GM23338 (cell line): ENCODE data around the gene ACADVL. TPM values are rescaled to one million over a fixed set of nuclear protein-coding genes. Genes with fewer than 3 reads are reported as not detected.

Experiments used
- ATAC-seq: fragments of 200-7000 bp; cut with Tn5 transposase; 3 replicates; pipeline ENCODE4 v1.9.1; 2020
- DNase-seq: peaks from one replicate; pipeline ENCODE4 v3.0.0-alpha.2; 2015; ENCODE audit warnings: low spot score
- H2AFZ ChIP-seq: fragments of 200-600 bp; sonication (generic); 2 replicates; pipeline ENCODE4 v1.8.0; 2016; ENCODE audit warnings: antibody characterized with exemption, mild to moderate bottlenecking, moderate library complexity
- H3F3A ChIP-seq: fragments of 200-600 bp; sonication (generic); replicated peaks from 2 replicates; pipeline ENCODE4 v1.8.0; 2017; ENCODE audit warnings: antibody characterized with exemption, mixed run types, low read depth
- H3K27ac ChIP-seq: fragments of 200-600 bp; sonication (generic); 2 replicates; pipeline ENCODE4 v1.6.1; 2016; ENCODE audit warnings: low read depth
- H3K27me3 ChIP-seq: fragments of 200-600 bp; sonication (generic); 2 replicates; pipeline ENCODE4 v1.8.0; 2016; ENCODE audit warnings: mild to moderate bottlenecking, mixed run types, moderate library complexity; ENCODE audit not compliant: insufficient read depth
- H3K36me3 ChIP-seq: fragments of 200-600 bp; sonication (generic); 2 replicates; pipeline ENCODE4 v1.8.0; 2016; ENCODE audit warnings: mild to moderate bottlenecking; ENCODE audit not compliant: insufficient read depth
- H3K4me1 ChIP-seq: fragments of 200-600 bp; sonication (generic); 2 replicates; pipeline ENCODE4 v1.8.0; 2016; ENCODE audit warnings: mild to moderate bottlenecking, moderate library complexity; ENCODE audit not compliant: insufficient read depth
- H3K4me2 ChIP-seq: fragments of 200-600 bp; sonication (generic); 2 replicates; pipeline ENCODE4 v1.7.1; 2017; ENCODE audit warnings: mixed run types
- H3K4me3 ChIP-seq: fragments of 200-600 bp; sonication (generic); 2 replicates; pipeline ENCODE4 v1.6.1; 2016; ENCODE audit warnings: mixed run types
- H3K79me2 ChIP-seq: fragments of 200-600 bp; sonication (generic); replicated peaks from 2 replicates; pipeline ENCODE4 v1.8.0; 2017; ENCODE audit warnings: mild to moderate bottlenecking; ENCODE audit not compliant: insufficient read depth
- H3K9me2 ChIP-seq: fragments of 200-600 bp; sonication (generic); 2 replicates; pipeline ENCODE4 v1.8.0; 2017; ENCODE audit not compliant: insufficient read depth
- H4K20me1 ChIP-seq: fragments of 200-600 bp; sonication (generic); replicated peaks from 2 replicates; pipeline ENCODE4 v1.8.0; 2017; ENCODE audit warnings: mild to moderate bottlenecking; ENCODE audit not compliant: insufficient read depth
- H3K27ac Mint-ChIP-seq: 2 replicates; pipeline ENCODE4 v1.8.0; 2020; ENCODE audit warnings: inconsistent platforms, mild to moderate bottlenecking, moderate library complexity, mixed read lengths
- H3K27me3 Mint-ChIP-seq: 3 replicates; pipeline ENCODE4 v1.8.0; 2022; ENCODE audit warnings: low read depth, mild to moderate bottlenecking, moderate library complexity, mixed read lengths, inconsistent platforms; ENCODE audit not compliant: insufficient read depth, poor library complexity
- H3K36me3 Mint-ChIP-seq: 3 replicates; pipeline ENCODE4 v1.8.0; 2021; ENCODE audit warnings: low read depth, mild to moderate bottlenecking, inconsistent platforms, moderate library complexity, mixed read lengths
- H3K4me1 Mint-ChIP-seq: 3 replicates; pipeline ENCODE4 v1.8.0; 2020; ENCODE audit warnings: mild to moderate bottlenecking, inconsistent platforms, mixed read lengths
- H3K4me3 Mint-ChIP-seq: 3 replicates; pipeline ENCODE4 v1.8.0; 2021; ENCODE audit warnings: moderate library complexity, mild to moderate bottlenecking, inconsistent platforms, mixed read lengths
- H3K9me3 Mint-ChIP-seq: 3 replicates; pipeline ENCODE4 v1.8.0; 2020; ENCODE audit warnings: moderate library complexity, mild to moderate bottlenecking, inconsistent platforms, mixed read lengths
- CREB1 ChIP-seq: fragments of 250-450 bp; sonication (Bioruptor Pico); IDR thresholded peaks from 2 replicates; pipeline ENCODE4 v1.5.0; 2020; ENCODE audit warnings: low read depth, mild to moderate bottlenecking, moderate library complexity
- EZH2 ChIP-seq: fragments of 200-600 bp; sonication (generic); IDR thresholded peaks from one replicate; pipeline ENCODE4 v1.8.0; 2017; ENCODE audit warnings: antibody characterized with exemption, mild to moderate bottlenecking, low read depth; ENCODE audit not compliant: unreplicated experiment
- EZH2phosphoT487 ChIP-seq: fragments of 200-600 bp; sonication (generic); IDR thresholded peaks from one replicate; pipeline ENCODE4 v1.8.1; 2018; ENCODE audit warnings: antibody characterized with exemption; ENCODE audit not compliant: unreplicated experiment
- JUNB ChIP-seq: IDR thresholded peaks from one replicate; pipeline ENCODE4 v1.6.1; 2016; ENCODE audit warnings: antibody characterized with exemption; ENCODE audit not compliant: unreplicated experiment
- NANOG ChIP-seq: IDR thresholded peaks from 2 replicates; pipeline ENCODE4 v1.6.1; 2016; ENCODE audit warnings: antibody characterized with exemption, borderline replicate concordance
- POLR2AphosphoS5 ChIP-seq: IDR thresholded peaks from 2 replicates; pipeline ENCODE4 v1.6.1; 2016; ENCODE audit warnings: antibody characterized with exemption, low read depth
- STAT1 ChIP-seq: IDR thresholded peaks from one replicate; pipeline ENCODE4 v1.6.1; 2016; ENCODE audit warnings: antibody characterized with exemption; ENCODE audit not compliant: unreplicated experiment
- ZNF114 ChIP-seq: fragments of 250-450 bp; sonication (Bioruptor Pico); IDR thresholded peaks from 2 replicates; pipeline ENCODE4 v1.5.0; 2020; ENCODE audit warnings: mild to moderate bottlenecking, moderate library complexity
- polyA plus RNA-seq: library from polyadenylated mRNA; unstranded; fragments of >200 nt; fragmentation: Nextera tagmentation; extraction: Ambion mirVana; gene quantifications from 2 replicates; pipeline ENCODE4 v1.2.1, GENCODE V29; 2016
- total RNA-seq: library from RNA; depleted of rRNA; stranded (reverse); fragments of >200 nt; shearing (Covaris generic); gene quantifications from 2 replicates; pipeline ENCODE4 v1.2.3, GENCODE V29; 2014
- TF ChIP-seq, protein P1 (sequence below), 2 experiments: fragments of 200-600 bp in 1 of 2; sonication (generic) in 1 of 2; conservative IDR thresholded peaks; 2 replicates each; pipeline versions ENCODE4 v1.5.1 to v1.6.1; 2016 to 2017; ENCODE audit warnings: antibody characterized with exemption in 2 of 2, low read depth in 2 of 2, mild to moderate bottlenecking in 2 of 2, moderate library complexity in 1 of 2
- TF ChIP-seq, protein P2 (sequence below): fragments of 250-450 bp; sonication (Bioruptor Pico); IDR thresholded peaks from 2 replicates; pipeline ENCODE4 v1.5.0; 2020; ENCODE audit warnings: mild to moderate bottlenecking, moderate library complexity

ACADVL gene
- total and polyA plus RNA-seq, 2 experiments from 2014 or later: 152 to 156 TPM

GRCh38 chr17:7178973-7179316, 40.8 kb upstream of the ACADVL start:
- Histone ChIP-seq H2AFZ (no peak overlapping the region), H3K27ac (no peak overlapping the region), H3K4me1 (peaks cover 4% of the 10 kb centered on the region; the same call in 1 of the 2 replicates), H3K36me3 (no peaks in the 10 kb centered on the region), H3F3A (peaks cover 14% of the 10 kb centered on the region), H3K9me2 (no peaks in the 10 kb centered on the region), H3K79me2 (no peaks in the 10 kb centered on the region), H3K4me2 (no peak overlapping the region), H3K4me3 (no peak overlapping the region), H4K20me1 (no peaks in the 10 kb centered on the region), H3K27me3 (peaks cover 42% of the 10 kb centered on the region)
- no peak for TF ChIP-seq CREB1 (CRISPR knock-in tag)
- Mint-ChIP-seq H3K4me3 (0 out of 3 replicates have a peak overlapping the region, but pooled peaks have one; percentile 11), H3K27me3 (peaks cover 16% of the 10 kb centered on the region), H3K4me1 (peaks cover 12% of the 10 kb centered on the region), H3K27ac (no peak overlapping the region), H3K9me3 (no peaks in the 10 kb centered on the region), H3K36me3 (no peaks in the 10 kb centered on the region)
- DNase-seq (no peak), ATAC-seq (no peak)

GRCh38 chr17:7179317-7180254, 40.2 kb upstream of the ACADVL start, which contains the start of gene ASGR1:
Gene ASGR1 (minus strand): TSS chr17:7179370. CDS start chr17:7178563, 807 bp downstream.
- DNase-seq (no peak), ATAC-seq (no peak)
- Histone ChIP-seq H3K79me2 (no peaks in the 10 kb centered on the region), H4K20me1 (no peaks in the 10 kb centered on the region), H3K4me2 (peak within 1 kb of the TSS; percentile 99), H3K9me2 (no peaks in the 10 kb centered on the region), H3K27ac (no peak within 1 kb of the TSS), H2AFZ (peak within 1 kb of the TSS; percentile 99), H3K27me3 (peaks cover 40% of the 10 kb centered on the region), H3F3A (peaks cover 10% of the 10 kb centered on the region), H3K4me3 (peak within 1 kb of the TSS; percentile 90), H3K36me3 (no peaks in the 10 kb centered on the region), H3K4me1 (peaks cover 4% of the 10 kb centered on the region; the same call in 1 of the 2 replicates)
- Mint-ChIP-seq H3K9me3 (no peaks in the 10 kb centered on the region), H3K27me3 (peaks cover 16% of the 10 kb centered on the region), H3K27ac (no peak within 1 kb of the TSS), H3K4me3 (0 out of 3 replicates have a peak within 1 kb of the TSS, but pooled peaks have one; percentile 11), H3K36me3 (no peaks in the 10 kb centered on the region), H3K4me1 (peaks cover 12% of the 10 kb centered on the region)
- TF ChIP-seq STAT1 (no peak), POLR2AphosphoS5 (no peak), EZH2phosphoT487 (no peak), ZNF114 (CRISPR knock-in tag) (no peak), EZH2 (no peak), NANOG (no peak), JUNB (no peak)
- TF ChIP-seq, protein P1, sequence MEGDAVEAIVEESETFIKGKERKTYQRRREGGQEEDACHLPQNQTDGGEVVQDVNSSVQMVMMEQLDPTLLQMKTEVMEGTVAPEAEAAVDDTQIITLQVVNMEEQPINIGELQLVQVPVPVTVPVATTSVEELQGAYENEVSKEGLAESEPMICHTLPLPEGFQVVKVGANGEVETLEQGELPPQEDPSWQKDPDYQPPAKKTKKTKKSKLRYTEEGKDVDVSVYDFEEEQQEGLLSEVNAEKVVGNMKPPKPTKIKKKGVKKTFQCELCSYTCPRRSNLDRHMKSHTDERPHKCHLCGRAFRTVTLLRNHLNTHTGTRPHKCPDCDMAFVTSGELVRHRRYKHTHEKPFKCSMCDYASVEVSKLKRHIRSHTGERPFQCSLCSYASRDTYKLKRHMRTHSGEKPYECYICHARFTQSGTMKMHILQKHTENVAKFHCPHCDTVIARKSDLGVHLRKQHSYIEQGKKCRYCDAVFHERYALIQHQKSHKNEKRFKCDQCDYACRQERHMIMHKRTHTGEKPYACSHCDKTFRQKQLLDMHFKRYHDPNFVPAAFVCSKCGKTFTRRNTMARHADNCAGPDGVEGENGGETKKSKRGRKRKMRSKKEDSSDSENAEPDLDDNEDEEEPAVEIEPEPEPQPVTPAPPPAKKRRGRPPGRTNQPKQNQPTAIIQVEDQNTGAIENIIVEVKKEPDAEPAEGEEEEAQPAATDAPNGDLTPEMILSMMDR (conservative IDR thresholded peaks at IDR 0.05; ENCODE audit: low read depth in 2 of 2): no peak
- TF ChIP-seq, protein P2, sequence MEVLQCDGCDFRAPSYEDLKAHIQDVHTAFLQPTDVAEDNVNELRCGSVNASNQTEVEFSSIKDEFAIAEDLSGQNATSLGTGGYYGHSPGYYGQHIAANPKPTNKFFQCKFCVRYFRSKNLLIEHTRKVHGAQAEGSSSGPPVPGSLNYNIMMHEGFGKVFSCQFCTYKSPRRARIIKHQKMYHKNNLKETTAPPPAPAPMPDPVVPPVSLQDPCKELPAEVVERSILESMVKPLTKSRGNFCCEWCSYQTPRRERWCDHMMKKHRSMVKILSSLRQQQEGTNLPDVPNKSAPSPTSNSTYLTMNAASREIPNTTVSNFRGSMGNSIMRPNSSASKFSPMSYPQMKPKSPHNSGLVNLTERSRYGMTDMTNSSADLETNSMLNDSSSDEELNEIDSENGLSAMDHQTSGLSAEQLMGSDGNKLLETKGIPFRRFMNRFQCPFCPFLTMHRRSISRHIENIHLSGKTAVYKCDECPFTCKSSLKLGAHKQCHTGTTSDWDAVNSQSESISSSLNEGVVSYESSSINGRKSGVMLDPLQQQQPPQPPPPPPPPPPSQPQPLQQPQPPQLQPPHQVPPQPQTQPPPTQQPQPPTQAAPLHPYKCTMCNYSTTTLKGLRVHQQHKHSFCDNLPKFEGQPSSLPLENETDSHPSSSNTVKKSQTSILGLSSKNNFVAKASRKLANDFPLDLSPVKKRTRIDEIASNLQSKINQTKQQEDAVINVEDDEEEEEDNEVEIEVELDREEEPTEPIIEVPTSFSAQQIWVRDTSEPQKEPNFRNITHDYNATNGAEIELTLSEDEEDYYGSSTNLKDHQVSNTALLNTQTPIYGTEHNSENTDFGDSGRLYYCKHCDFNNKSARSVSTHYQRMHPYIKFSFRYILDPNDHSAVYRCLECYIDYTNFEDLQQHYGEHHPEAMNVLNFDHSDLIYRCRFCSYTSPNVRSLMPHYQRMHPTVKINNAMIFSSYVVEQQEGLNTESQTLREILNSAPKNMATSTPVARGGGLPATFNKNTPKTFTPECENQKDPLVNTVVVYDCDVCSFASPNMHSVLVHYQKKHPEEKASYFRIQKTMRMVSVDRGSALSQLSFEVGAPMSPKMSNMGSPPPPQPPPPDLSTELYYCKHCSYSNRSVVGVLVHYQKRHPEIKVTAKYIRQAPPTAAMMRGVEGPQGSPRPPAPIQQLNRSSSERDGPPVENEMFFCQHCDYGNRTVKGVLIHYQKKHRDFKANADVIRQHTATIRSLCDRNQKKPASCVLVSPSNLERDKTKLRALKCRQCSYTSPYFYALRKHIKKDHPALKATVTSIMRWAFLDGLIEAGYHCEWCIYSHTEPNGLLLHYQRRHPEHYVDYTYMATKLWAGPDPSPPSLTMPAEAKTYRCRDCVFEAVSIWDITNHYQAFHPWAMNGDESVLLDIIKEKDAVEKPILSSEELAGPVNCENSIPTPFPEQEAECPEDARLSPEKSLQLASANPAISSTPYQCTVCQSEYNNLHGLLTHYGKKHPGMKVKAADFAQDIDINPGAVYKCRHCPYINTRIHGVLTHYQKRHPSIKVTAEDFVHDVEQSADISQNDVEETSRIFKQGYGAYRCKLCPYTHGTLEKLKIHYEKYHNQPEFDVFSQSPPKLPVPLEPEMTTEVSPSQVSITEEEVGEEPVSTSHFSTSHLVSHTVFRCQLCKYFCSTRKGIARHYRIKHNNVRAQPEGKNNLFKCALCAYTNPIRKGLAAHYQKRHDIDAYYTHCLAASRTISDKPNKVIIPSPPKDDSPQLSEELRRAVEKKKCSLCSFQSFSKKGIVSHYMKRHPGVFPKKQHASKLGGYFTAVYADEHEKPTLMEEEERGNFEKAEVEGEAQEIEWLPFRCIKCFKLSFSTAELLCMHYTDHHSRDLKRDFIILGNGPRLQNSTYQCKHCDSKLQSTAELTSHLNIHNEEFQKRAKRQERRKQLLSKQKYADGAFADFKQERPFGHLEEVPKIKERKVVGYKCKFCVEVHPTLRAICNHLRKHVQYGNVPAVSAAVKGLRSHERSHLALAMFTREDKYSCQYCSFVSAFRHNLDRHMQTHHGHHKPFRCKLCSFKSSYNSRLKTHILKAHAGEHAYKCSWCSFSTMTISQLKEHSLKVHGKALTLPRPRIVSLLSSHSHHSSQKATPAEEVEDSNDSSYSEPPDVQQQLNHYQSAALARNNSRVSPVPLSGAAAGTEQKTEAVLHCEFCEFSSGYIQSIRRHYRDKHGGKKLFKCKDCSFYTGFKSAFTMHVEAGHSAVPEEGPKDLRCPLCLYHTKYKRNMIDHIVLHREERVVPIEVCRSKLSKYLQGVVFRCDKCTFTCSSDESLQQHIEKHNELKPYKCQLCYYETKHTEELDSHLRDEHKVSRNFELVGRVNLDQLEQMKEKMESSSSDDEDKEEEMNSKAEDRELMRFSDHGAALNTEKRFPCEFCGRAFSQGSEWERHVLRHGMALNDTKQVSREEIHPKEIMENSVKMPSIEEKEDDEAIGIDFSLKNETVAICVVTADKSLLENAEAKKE: no peak
